IPS DF 6.9 (cell line): ENCODE data around the gene MYCT1.
A peak's percentile ranks its signal among the peaks of the same experiment; 100 is the strongest.

Source experiments
- DNase-seq: peaks from one replicate; pipeline ENCODE4 v3.0.0-alpha.2; 2013; ENCODE audit warnings: low read depth, low spot score
- H3K27ac ChIP-seq: one replicate; pipeline ENCODE4 v1.5.1; 2013; ENCODE audit warnings: low read length, control low read depth
- H3K27me3 ChIP-seq: 2 replicates; pipeline ENCODE4 v1.6.1; 2013; ENCODE audit warnings: mild to moderate bottlenecking, low read length; ENCODE audit not compliant: control insufficient read depth, insufficient read depth
- H3K36me3 ChIP-seq: 2 replicates; pipeline ENCODE4 v1.6.1; 2013; ENCODE audit warnings: low read length; ENCODE audit not compliant: control insufficient read depth, insufficient read depth
- H3K4me1 ChIP-seq: 2 replicates; pipeline ENCODE4 v1.6.1; 2013; ENCODE audit warnings: low read length; ENCODE audit not compliant: control insufficient read depth, insufficient read depth
- H3K4me3 ChIP-seq: 2 replicates; pipeline ENCODE4 v1.5.1; 2013; ENCODE audit warnings: mild to moderate bottlenecking, low read length
- H3K9me3 ChIP-seq: 2 replicates; pipeline ENCODE4 v1.6.1; 2013; ENCODE audit warnings: low read length, inconsistent platforms; ENCODE audit not compliant: control insufficient read depth, insufficient read depth
- WGBS: extraction: QIAGEN DNeasy Blood & Tissue Kit; methylation state at CpG from one replicate; pipeline ENCODE4 v1.1.7; 2013; ENCODE audit warnings: mixed read lengths, missing lambda C conversion rate; ENCODE audit not compliant: insufficient read length, insufficient coverage; 5-methylcytosine and 5-hydroxymethylcytosine counted together

MYCT1 gene

DNA sequence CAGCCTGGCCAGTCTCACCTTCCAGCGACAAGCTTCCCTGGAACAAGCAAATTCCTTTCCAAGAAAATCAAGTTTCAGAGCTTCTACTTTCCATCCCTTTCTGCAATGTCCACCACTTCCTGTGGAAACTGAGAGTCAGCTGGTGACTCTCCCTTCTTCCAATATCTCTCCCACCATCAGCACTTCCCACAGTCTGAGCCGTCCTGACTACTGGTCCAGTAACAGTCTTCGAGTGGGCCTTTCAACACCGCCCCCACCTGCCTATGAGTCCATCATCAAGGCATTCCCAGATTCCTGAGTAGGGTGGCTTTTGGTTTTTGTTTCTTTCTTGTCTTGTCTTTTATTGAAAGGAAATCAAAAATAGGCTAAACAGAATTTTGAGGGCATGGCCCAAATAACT is 24.3 kb downstream of the MYCT1 start:
- no peak overlapping the region for H3K4me3 ChIP-seq
- no peaks in the 10 kb centered on the region for H3K9me3 ChIP-seq
- H3K27me3 ChIP-seq, result no peaks in the 10 kb centered on the region
- WGBS, result no CpG with 5 or more reads among the region's 4 CpGs
- no peak overlapping the region for H3K27ac ChIP-seq
- no peaks in the 10 kb centered on the region for H3K4me1 ChIP-seq
- no peaks in the 10 kb centered on the region for H3K36me3 ChIP-seq
- DNase-seq, result no peak

DNA sequence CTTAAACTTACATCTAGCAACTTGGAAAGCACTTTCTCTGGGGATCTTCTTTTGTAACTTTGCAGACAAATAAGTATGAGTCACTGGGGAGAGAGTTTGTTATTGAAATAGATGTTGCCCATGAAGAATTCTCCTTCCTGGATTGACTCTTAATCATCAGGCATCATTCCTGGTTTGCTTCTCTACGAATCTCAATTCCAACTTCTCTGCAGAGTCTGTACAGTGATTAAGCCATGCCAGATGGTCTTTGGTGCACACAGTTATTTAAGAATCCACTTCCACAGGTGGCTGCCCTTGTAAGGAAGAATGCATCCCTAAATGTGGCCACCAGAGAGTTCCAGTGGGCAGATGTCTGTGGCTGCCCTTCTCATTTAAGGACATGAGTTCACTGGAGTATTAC is 25.7 kb downstream of the MYCT1 start:
- H3K27me3 ChIP-seq, result no peaks in the 10 kb centered on the region
- H3K27ac ChIP-seq, result no peak overlapping the region
- WGBS, result no CpG with 5 or more reads among the region's 1 CpG
- no peaks in the 10 kb centered on the region for H3K9me3 ChIP-seq
- H3K4me3 ChIP-seq, result no peak overlapping the region
- H3K36me3 ChIP-seq, result no peaks in the 10 kb centered on the region
- no peaks in the 10 kb centered on the region for H3K4me1 ChIP-seq
- no peak for DNase-seq

DNA sequence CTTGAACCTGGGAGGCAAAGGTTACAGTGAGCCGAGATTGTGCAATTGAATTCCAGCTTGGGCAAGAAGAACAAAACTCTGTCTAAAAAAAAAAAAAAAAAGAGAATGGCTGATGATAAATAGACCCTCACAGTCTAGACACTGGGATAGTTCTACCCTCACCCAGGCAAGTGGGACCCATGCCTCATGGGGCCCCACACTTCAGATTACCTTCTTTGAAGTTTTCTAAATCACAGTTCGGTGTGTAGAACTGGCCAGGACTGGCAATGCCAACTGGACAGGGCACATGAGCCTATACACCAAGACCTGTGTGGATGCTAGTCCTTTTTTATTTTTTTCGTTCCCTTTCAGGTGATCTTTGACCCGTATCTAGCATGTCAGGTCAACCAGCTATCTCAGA is 28.6 kb downstream of the MYCT1 start:
- H3K27ac ChIP-seq, result no peak overlapping the region
- H3K9me3 ChIP-seq, result no peaks in the 10 kb centered on the region
- no peak for DNase-seq
- no peaks in the 10 kb centered on the region for H3K4me1 ChIP-seq
- H3K4me3 ChIP-seq, result no peak overlapping the region
- no peaks in the 10 kb centered on the region for H3K27me3 ChIP-seq
- WGBS, result no CpG with 5 or more reads among the region's 4 CpGs
- H3K36me3 ChIP-seq, result no peaks in the 10 kb centered on the region

DNA sequence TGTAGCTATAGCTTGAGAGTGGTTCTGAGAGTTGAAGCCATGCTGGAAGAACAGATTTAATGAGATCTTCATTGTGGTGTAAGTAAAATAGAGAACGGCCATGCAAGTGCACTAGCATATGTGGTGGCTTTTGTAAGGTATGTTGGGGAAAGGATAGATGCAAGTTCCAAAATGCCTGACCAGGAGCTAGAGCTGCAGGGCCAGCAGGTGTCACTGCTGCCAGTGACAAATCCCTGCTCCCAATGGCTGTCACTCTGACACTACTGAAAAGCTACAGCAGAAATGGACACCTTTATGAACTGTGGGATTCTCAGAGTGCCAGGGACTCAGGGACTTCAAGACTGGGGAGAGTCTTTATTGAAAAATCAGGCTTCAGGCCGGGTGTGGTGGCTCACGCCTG is 29.8 kb downstream of the MYCT1 start:
- H3K27ac ChIP-seq, result no peak overlapping the region
- WGBS, result no CpG with 5 or more reads among the region's 3 CpGs
- DNase-seq, result no peak
- no peaks in the 10 kb centered on the region for H3K27me3 ChIP-seq
- no peaks in the 10 kb centered on the region for H3K36me3 ChIP-seq
- no peaks in the 10 kb centered on the region for H3K9me3 ChIP-seq
- no peak overlapping the region for H3K4me3 ChIP-seq
- no peaks in the 10 kb centered on the region for H3K4me1 ChIP-seq

DNA sequence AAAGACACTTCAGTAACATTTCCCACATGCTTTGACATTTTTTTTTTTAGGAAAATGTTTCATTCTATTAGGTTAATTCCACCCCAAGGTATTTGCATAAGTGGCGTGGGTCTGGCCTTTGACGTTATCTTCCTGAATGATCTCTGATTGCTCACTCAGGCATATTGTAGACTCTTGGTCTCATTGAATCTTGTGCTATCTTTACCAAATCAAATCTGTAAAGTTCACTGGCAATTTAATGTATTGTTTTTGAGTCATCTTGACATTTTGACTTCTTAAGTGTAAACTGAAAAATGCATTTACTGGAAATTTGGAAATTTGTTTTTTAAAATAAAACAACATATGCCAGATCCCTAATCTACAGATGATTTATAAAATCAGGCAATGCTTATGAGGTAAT is 36.9 kb downstream of the MYCT1 start:
- H3K4me1 ChIP-seq, result no peaks in the 10 kb centered on the region
- WGBS, result no CpG with 5 or more reads among the region's 2 CpGs

DNA sequence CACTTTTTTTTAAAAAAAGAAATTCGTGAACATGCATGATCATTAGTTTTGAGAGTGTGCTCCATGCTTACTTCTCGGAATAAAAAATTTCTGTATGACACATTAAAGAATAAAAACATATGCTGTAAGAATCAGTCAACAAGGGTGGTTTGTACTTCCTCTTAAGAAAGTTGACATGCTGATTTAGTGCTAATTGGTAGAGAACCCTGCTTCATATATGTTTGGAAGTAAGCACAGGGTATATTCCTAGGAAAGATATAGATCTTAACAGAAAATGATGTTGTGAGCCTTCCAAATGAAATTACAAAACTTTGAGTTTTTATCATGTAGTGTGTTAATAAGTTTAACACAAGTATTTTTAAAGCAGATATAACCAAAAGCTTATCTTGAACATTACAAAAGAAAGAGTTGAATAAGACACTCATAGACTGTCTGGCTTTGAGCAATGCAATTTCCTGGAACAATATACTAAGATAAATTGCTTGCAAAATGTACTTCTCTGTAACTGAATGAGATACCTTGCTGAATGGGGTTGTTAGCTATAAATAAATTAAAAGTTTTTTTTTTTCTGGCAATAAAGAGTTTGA is 39.1 kb downstream of the MYCT1 start:
- no peaks in the 10 kb centered on the region for H3K4me1 ChIP-seq
- no peak for DNase-seq
- no peak overlapping the region for H3K27ac ChIP-seq
- H3K27me3 ChIP-seq, result no peaks in the 10 kb centered on the region
- WGBS, result no CpG with 5 or more reads among the region's 2 CpGs
- H3K36me3 ChIP-seq, result no peaks in the 10 kb centered on the region
- H3K4me3 ChIP-seq, result no peak overlapping the region
- H3K9me3 ChIP-seq, result no peaks in the 10 kb centered on the region

More for the DNA sequence above, 36.9 kb downstream of the MYCT1 start:
- Histone ChIP-seq H3K27me3 (no peaks in the 10 kb centered on the region), H3K27ac (no peak overlapping the region), H3K9me3 (no peaks in the 10 kb centered on the region), H3K4me3 (no peak overlapping the region), H3K36me3 (no peaks in the 10 kb centered on the region)
- no peak for DNase-seq

DNA sequence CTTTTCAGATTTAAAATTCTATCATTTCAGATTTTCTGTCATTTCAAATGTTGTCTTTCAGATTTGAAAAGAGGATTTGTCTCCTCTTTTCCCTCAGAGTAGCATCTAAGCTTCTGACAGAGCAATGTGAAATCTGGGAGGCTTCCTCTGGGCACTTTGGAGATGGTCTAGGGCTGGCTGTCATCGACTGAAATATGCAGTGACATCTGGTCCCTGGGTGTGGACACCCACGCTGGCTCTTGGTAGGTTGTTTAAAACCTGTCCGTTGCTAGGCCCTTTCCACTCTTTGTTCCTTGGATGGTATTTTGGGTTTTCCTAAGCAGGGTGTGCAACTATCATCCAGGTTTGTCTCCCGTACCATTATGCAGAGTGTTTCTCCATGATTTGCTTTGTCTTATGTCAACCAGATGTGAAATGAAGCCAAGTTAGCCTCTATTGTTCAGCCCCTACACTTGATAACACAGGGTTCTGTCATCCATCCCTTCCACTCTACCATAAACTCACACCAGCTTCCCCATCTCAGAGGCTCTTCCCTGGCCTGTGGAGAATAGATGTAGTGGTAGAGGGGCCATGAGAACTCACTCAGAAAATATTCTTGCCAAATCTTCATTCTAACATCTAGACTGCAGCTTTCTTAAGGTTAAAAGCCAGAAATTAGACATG is 47.9 kb downstream of the MYCT1 start:
- Histone ChIP-seq H3K4me3 (no peak overlapping the region), H3K27me3 (no peaks in the 10 kb centered on the region), H3K27ac (no peak overlapping the region), H3K9me3 (no peaks in the 10 kb centered on the region), H3K4me1 (no peaks in the 10 kb centered on the region), H3K36me3 (no peaks in the 10 kb centered on the region)
- WGBS, result no CpG with 5 or more reads among the region's 4 CpGs
- DNase-seq, result no peak

DNA sequence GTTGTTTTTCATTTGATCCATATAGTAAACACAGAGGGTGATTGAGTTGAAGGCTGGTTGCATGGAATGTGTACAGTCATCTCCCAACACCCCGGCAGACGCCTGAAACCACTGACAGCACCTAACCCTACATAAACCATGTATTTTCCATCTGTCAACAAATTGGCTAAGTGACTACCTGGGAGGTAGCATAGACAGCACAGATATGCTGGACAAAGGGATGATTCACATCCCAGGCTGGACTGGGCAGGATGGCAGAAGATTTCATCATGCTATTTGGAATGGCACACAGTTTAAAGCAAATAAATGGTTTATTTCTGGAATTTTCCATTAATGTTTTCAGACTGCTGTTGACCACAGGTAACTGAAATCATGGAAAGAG is 48.5 kb downstream of the MYCT1 start:
- Histone ChIP-seq H3K4me1 (no peaks in the 10 kb centered on the region), H3K9me3 (no peaks in the 10 kb centered on the region), H3K36me3 (no peaks in the 10 kb centered on the region), H3K4me3 (no peak overlapping the region), H3K27me3 (no peaks in the 10 kb centered on the region), H3K27ac (no peak overlapping the region)
- WGBS, result no CpG with 5 or more reads among the region's 2 CpGs
- DNase-seq, result no peak

DNA sequence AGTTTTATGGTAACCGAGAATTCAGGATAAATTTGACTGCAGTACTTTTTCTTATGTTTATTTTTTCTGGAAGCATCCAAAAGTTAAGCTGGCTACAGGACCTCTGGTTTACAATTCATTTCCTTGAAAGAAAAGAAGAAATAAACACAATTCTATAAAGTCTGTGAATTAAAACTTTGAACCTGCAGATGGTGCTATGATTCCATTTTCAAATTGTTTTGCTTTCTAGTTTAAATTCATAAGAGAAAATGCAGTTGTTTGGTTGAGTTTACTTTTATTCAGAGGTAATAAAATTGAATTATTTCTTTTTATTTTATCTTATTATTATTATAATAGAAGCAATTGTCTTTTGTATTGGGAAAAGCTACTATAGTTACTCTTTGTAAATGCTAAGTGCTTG is 51.1 kb downstream of the MYCT1 start:
- no peak for DNase-seq
- no peaks in the 10 kb centered on the region for H3K9me3 ChIP-seq
- H3K36me3 ChIP-seq, result no peaks in the 10 kb centered on the region
- no peak overlapping the region for H3K27ac ChIP-seq
- WGBS, result no CpG with 5 or more reads among the region's 1 CpG
- H3K4me1 ChIP-seq, result no peaks in the 10 kb centered on the region
- H3K4me3 ChIP-seq, result no peak overlapping the region
- H3K27me3 ChIP-seq, result no peaks in the 10 kb centered on the region

DNA sequence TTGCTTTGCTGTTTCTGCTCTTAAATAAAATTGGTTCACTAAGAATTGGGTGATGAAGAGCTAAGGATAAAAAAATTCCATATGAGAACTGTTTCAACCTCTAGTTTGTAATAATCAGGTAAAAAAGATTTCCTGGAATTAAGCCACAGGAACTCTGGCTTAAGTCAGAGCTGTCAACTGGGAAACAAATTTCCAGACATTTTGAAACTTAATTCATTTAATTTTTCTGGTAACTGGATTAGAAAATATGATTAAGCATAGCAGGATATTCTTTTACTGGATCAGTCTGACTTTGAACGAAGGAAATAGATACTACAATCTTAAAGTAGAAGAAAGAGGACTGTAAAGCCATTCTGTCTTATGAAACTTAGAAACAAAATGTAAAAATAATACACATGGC is 51.6 kb downstream of the MYCT1 start:
- no peak for DNase-seq
- no CpG with 5 or more reads among the region's 1 CpG for WGBS
- no peaks in the 10 kb centered on the region for H3K4me1 ChIP-seq
- H3K9me3 ChIP-seq, result no peaks in the 10 kb centered on the region
- no peaks in the 10 kb centered on the region for H3K27me3 ChIP-seq
- H3K4me3 ChIP-seq, result no peak overlapping the region
- H3K36me3 ChIP-seq, result no peaks in the 10 kb centered on the region
- H3K27ac ChIP-seq, result no peak overlapping the region

DNA sequence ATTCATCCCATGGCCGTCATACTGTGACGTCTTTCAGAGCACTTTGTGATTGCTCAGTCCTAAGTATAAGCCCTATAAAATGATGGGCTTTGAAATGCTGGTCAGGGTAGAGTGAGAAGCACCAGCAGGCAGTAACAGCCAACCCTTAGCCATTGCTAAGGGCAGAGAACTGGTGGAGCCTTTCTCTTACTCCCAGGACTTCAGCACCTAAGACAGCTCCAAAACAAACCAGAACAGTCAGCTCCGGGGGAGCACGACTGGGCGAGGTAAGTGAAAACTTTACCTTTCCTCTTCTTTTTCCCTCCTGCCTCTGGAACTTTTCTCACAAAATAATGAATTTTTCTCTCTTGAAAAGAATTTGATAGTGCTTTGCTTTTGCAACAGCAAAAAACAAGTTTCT is 53.0 kb downstream of the MYCT1 start, which contains the start of gene VIP:
VIP (plus strand) TSS at position 104 of the 400 bp plus-strand sequence. CDS start 1,381 bp downstream, outside the sequence.
- no CpG with 5 or more reads among the region's 5 CpGs for WGBS
- DNase-seq, result peak; percentile 63
- H3K4me1 ChIP-seq, result no peaks in the 10 kb centered on the region

More for the DNA sequence above, 53.0 kb downstream of the MYCT1 start, which contains the start of gene VIP:
- Histone ChIP-seq H3K27ac (no peak within 1 kb of the TSS), H3K4me3 (no peak within 1 kb of the TSS), H3K27me3 (no peaks in the 10 kb centered on the region), H3K36me3 (no peaks in the 10 kb centered on the region), H3K9me3 (no peaks in the 10 kb centered on the region)
